ENCODE results near the gene BID. TPM values are rescaled to one million over a fixed set of nuclear protein-coding genes. Genes with fewer than 3 reads are reported as not detected.

BID gene
- total RNA-seq, 1 experiment from 2014 or later = 23.2 TPM

DNA sequence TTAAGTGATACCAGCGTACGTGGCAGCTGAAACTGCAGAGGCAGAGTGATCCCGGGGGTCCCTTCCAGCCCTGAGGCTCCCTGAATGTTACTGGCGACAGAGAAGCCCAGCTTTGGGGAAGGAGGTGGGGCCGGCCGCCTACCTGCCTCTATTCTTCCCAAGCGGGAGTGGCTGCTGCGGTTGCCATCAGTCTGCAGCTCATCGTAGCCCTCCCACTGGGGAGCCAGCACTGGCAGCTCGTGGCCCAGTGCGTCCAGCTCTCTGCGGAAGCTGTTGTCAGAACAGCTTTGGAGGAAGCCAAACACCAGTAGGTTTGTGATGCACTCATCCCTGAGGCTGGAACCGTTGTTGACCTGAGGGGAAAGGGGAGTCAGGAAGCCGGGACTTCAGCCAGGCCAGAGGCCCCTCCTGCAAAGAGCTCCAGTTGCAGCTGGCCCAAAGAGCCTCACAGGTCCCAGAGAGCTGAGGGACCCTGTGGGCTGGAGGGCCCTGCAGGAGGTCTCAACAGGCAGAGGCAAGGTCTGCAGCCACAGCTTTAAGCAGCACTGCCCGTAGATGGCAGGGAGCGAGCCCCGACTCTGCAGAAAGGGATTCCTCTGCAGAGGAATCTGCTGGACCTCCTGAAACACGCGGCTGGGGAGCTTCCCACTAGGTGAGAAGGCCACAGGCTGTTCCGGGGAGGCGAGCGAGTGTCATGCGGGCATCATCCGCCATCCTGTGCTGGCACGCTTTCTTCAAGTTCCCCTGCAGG, 30.4 kb downstream of the BID start:
- Histone ChIP-seq H3K79me1 (ENCODE audit: insufficient read depth, low read depth, low read length, poor library complexity, severe bottlenecking) (no peaks in the 10 kb centered on the region), H3K4me1 (ENCODE audit: insufficient read depth, low read length) (no peaks in the 10 kb centered on the region), H3K79me2 (ENCODE audit: insufficient read depth, low read length) (no peaks in the 10 kb centered on the region), H2BK5ac (ENCODE audit: insufficient read length, low read length) (no peak overlapping the region), H3K56ac (ENCODE audit: insufficient read length, low read depth, low read length) (no peak overlapping the region), H3K9me3 (ENCODE audit: control insufficient read depth, low read depth, low read length) (no peaks in the 10 kb centered on the region), H3K4me2 (ENCODE audit: insufficient read depth, insufficient read length, low read length) (no peak overlapping the region), H2BK120ac (ENCODE audit: low read depth, low read length, poor library complexity, severe bottlenecking) (no peak overlapping the region), H2BK20ac (ENCODE audit: low read depth, low read length, poor library complexity, severe bottlenecking) (no peak overlapping the region), H3T11ph (ENCODE audit: low read length) (no peak overlapping the region), H4K8ac (replicated peaks; ENCODE audit: insufficient read length, low read depth, low read length) (no peak overlapping the region), H4K5ac (ENCODE audit: insufficient read length, low read depth, low read length) (no peak overlapping the region), H2BK12ac (ENCODE audit: insufficient read length, low read depth, low read length) (no peak overlapping the region), H2BK15ac (ENCODE audit: low read depth, low read length) (no peak overlapping the region), H2AK5ac (ENCODE audit: insufficient read length, low read length) (no peak overlapping the region), H4K91ac (ENCODE audit: insufficient read length, low read depth, low read length) (no peak overlapping the region), H3K27me3 (ENCODE audit: insufficient read depth, low read length) (no peaks in the 10 kb centered on the region), H2AFZ (ENCODE audit: low read length) (no peak overlapping the region), H3K27ac (ENCODE audit: insufficient read length, low read depth, low read length) (no peak overlapping the region), H3K18ac (ENCODE audit: insufficient read length, low read depth, low read length) (no peak overlapping the region), H3K23me2 (ENCODE audit: insufficient read length, low read depth, low read length, poor library complexity, severe bottlenecking) (no peaks in the 10 kb centered on the region), H4K20me1 (ENCODE audit: control insufficient read depth, insufficient read depth, insufficient read length) (peaks cover 2% of the 10 kb centered on the region), H3K23ac (ENCODE audit: insufficient read length, low read depth, low read length) (no peak overlapping the region), H3K4ac (ENCODE audit: low read depth, low read length) (no peak overlapping the region), H3K14ac (ENCODE audit: insufficient read depth, low read length) (no peak overlapping the region; the same call in 1 of the 2 replicates), H3K9ac (ENCODE audit: extremely low read depth, insufficient read length, low read length) (no peak overlapping the region)
- no peaks in the 10 kb centered on the region; a peak in 4 of 7 replicates for H3K36me3 Mint-ChIP-seq (ENCODE audit: insufficient read depth in 1 of 3, low read depth in 3 of 3)
- H3K9me3 Mint-ChIP-seq = peaks cover 0 to 2% of the 10 kb centered on the region in 2 experiments; a peak in 1 of 5 replicates
- TF ChIP-seq, protein P1, sequence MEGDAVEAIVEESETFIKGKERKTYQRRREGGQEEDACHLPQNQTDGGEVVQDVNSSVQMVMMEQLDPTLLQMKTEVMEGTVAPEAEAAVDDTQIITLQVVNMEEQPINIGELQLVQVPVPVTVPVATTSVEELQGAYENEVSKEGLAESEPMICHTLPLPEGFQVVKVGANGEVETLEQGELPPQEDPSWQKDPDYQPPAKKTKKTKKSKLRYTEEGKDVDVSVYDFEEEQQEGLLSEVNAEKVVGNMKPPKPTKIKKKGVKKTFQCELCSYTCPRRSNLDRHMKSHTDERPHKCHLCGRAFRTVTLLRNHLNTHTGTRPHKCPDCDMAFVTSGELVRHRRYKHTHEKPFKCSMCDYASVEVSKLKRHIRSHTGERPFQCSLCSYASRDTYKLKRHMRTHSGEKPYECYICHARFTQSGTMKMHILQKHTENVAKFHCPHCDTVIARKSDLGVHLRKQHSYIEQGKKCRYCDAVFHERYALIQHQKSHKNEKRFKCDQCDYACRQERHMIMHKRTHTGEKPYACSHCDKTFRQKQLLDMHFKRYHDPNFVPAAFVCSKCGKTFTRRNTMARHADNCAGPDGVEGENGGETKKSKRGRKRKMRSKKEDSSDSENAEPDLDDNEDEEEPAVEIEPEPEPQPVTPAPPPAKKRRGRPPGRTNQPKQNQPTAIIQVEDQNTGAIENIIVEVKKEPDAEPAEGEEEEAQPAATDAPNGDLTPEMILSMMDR (conservative IDR thresholded peaks at IDR 0.05) = no peak
- WGBS (ENCODE audit: extremely low coverage, insufficient read length, low lambda C conversion rate) = no CpG with 5 or more reads among the region's 25 CpGs
- peaks cover 13 to 23% of the 10 kb centered on the region in 2 experiments for H3K4me1 Mint-ChIP-seq
- DNase-seq = peak; percentile 49
- peak overlapping the region in 1 of 2 experiments; percentile 17; a peak in 2 of 5 replicates for H3K4me3 Mint-ChIP-seq
- no peaks in the 10 kb centered on the region; the same call in 1 of the 2 replicates for H3K27me3 Mint-ChIP-seq (ENCODE audit: low read depth)
- 0 out of 7 replicates have a peak overlapping the region, but pooled peaks of 1 of the 3 experiments have one; percentile 13 for H3K27ac Mint-ChIP-seq

All from H9 (cell line).